Smooth muscle cell (in vitro differentiated cells): ENCODE data around the gene DIPK1A. TPM values are rescaled to one million over a fixed set of nuclear protein-coding genes. Genes with fewer than 3 reads are reported as not detected.

Experiments
- DNase-seq: peaks from one replicate; lab custom pipeline; 2025; ENCODE audit not compliant: unreplicated experiment; lab: John Stamatoyannopoulos, UW
- H2AFZ ChIP-seq: fragments of 200-600 bp; sonication (generic); 2 replicates; pipeline ENCODE4 v1.6.0; 2016; ENCODE audit warnings: antibody characterized with exemption, low read depth, mild to moderate bottlenecking
- H3F3A ChIP-seq: fragments of 200-600 bp; sonication (generic); 2 replicates; pipeline ENCODE4 v1.6.0; 2017; ENCODE audit warnings: antibody characterized with exemption, low read depth
- H3K27ac ChIP-seq: fragments of 200-600 bp; sonication (generic); 2 replicates; pipeline ENCODE4 v1.5.1; 2016; ENCODE audit warnings: low read depth, mild to moderate bottlenecking
- H3K27me3 ChIP-seq: fragments of 200-600 bp; sonication (generic); 2 replicates; pipeline ENCODE4 v1.6.1; 2016; ENCODE audit warnings: low read depth, mild to moderate bottlenecking
- H3K36me3 ChIP-seq: fragments of 200-600 bp; sonication (generic); 2 replicates; pipeline ENCODE4 v1.5.1; 2016; ENCODE audit warnings: low read depth
- H3K4me1 ChIP-seq: fragments of 200-600 bp; sonication (generic); 2 replicates; pipeline ENCODE4 v1.5.1; 2016; ENCODE audit warnings: low read depth
- H3K4me2 ChIP-seq: fragments of 200-600 bp; sonication (generic); 2 replicates; pipeline ENCODE4 v1.6.0; 2016; ENCODE audit warnings: mild to moderate bottlenecking
- H3K4me3 ChIP-seq: fragments of 200-600 bp; sonication (generic); 2 replicates; pipeline ENCODE4 v1.5.1; 2016; ENCODE audit warnings: mild to moderate bottlenecking
- H3K79me2 ChIP-seq: fragments of 200-600 bp; sonication (generic); 2 replicates; pipeline ENCODE4 v1.6.0; 2016; ENCODE audit warnings: low read depth, mild to moderate bottlenecking
- H3K9ac ChIP-seq: fragments of 200-600 bp; sonication (generic); 2 replicates; pipeline ENCODE4 v1.6.0; 2016; ENCODE audit warnings: low read depth
- H3K9me3 ChIP-seq: fragments of 200-600 bp; sonication (generic); replicated peaks from 2 replicates; pipeline ENCODE4 v1.5.1; 2016; ENCODE audit warnings: low read depth
- H4K20me1 ChIP-seq: fragments of 200-600 bp; sonication (generic); 2 replicates; pipeline ENCODE4 v1.6.0; 2016; ENCODE audit warnings: low read depth
- CTCF ChIP-seq: fragments of 200-600 bp; sonication (generic); IDR thresholded peaks from 2 replicates; pipeline ENCODE4 v1.5.1; 2017; ENCODE audit warnings: borderline replicate concordance, mild to moderate bottlenecking, antibody characterized with exemption; ENCODE audit not compliant: insufficient read depth, poor library complexity, severe bottlenecking
- WGBS: methylation state at CpG from one replicate; pipeline ENCODE4 v1.1.7; 2016; ENCODE audit warnings: low lambda C conversion rate; 5-methylcytosine and 5-hydroxymethylcytosine counted together
- polyA plus RNA-seq: library from polyadenylated mRNA; unstranded; fragments of >200 nt; fragmentation: Nextera tagmentation; extraction: Ambion mirVana; gene quantifications from 2 replicates; pipeline ENCODE4 v1.2.1, GENCODE V29; 2016
- total RNA-seq: library from RNA; depleted of rRNA; stranded (reverse); fragments of >200 nt; gene quantifications from 2 replicates; pipeline ENCODE4 v1.2.3, GENCODE V29; 2014

The DIPK1A gene
- total and polyA plus RNA-seq, 2 experiments from 2014 or later: 7.3 to 8.3 TPM

- Histone ChIP-seq H3K4me1 (no peaks in the 10 kb centered on the region), H4K20me1 (no peaks in the 10 kb centered on the region), H3K4me2 (peak overlapping the region; percentile 43), H3K36me3 (no peaks in the 10 kb centered on the region), H2AFZ (peak overlapping the region; percentile 50), H3K9ac (peak overlapping the region; percentile 42), H3K79me2 (no peaks in the 10 kb centered on the region), H3K27ac (peak overlapping the region; percentile 79), H3K4me3 (no peak overlapping the region), H3K9me3 (no peaks in the 10 kb centered on the region), H3F3A (no peaks in the 10 kb centered on the region), H3K27me3 (no peaks in the 10 kb centered on the region)
- no peak for TF ChIP-seq CTCF
- 14% methylated on average over 7 of the region's 7 CpGs for WGBS
- DNase-seq: no peak
These were observed 156.5 kb downstream of the DIPK1A start for GRCh38 chr1:92804721-92805201.

GRCh38 chr1:92803140-92803887 is 157.9 kb downstream of the DIPK1A start:
- Histone ChIP-seq H2AFZ (no peak overlapping the region), H3K9me3 (no peaks in the 10 kb centered on the region), H3K4me2 (no peak overlapping the region), H3K27me3 (no peaks in the 10 kb centered on the region), H3F3A (no peaks in the 10 kb centered on the region), H3K27ac (no peak overlapping the region), H3K4me1 (no peaks in the 10 kb centered on the region), H3K79me2 (no peaks in the 10 kb centered on the region), H4K20me1 (no peaks in the 10 kb centered on the region), H3K9ac (no peak overlapping the region), H3K36me3 (no peaks in the 10 kb centered on the region), H3K4me3 (no peak overlapping the region)
- WGBS: 89% methylated on average over 7 of the region's 7 CpGs
- no peak for TF ChIP-seq CTCF
- DNase-seq: no peak

GRCh38 chr1:92797961-92798360 is 163.3 kb downstream of the DIPK1A start:
- Histone ChIP-seq H3K4me1 (no peaks in the 10 kb centered on the region), H3K27ac (no peak overlapping the region), H3K4me3 (no peak overlapping the region), H3K4me2 (no peak overlapping the region), H3K9ac (no peak overlapping the region), H3K79me2 (no peaks in the 10 kb centered on the region), H3K27me3 (no peaks in the 10 kb centered on the region), H3F3A (no peaks in the 10 kb centered on the region), H2AFZ (no peak overlapping the region), H3K9me3 (no peaks in the 10 kb centered on the region), H3K36me3 (no peaks in the 10 kb centered on the region), H4K20me1 (no peaks in the 10 kb centered on the region)
- TF ChIP-seq CTCF: no peak
- DNase-seq: no peak
- WGBS: 27% methylated on average over 1 of the region's 1 CpG

GRCh38 chr1:92797297-92797696 is 164.0 kb downstream of the DIPK1A start:
- no peak for TF ChIP-seq CTCF
- no peak overlapping the region for H3K4me2 ChIP-seq
- H3K79me2 ChIP-seq: no peaks in the 10 kb centered on the region
- H3K9ac ChIP-seq: no peak overlapping the region
- no peaks in the 10 kb centered on the region for H3K36me3 ChIP-seq
- no peak overlapping the region for H3K27ac ChIP-seq
- no peaks in the 10 kb centered on the region for H3F3A ChIP-seq
- no peak overlapping the region for H2AFZ ChIP-seq
- DNase-seq: no peak
- no peaks in the 10 kb centered on the region for H3K27me3 ChIP-seq
- H3K9me3 ChIP-seq: no peaks in the 10 kb centered on the region
- H3K4me1 ChIP-seq: no peaks in the 10 kb centered on the region
- no peaks in the 10 kb centered on the region for H4K20me1 ChIP-seq
- no peak overlapping the region for H3K4me3 ChIP-seq
